Stimulated activated CD8-positive, alpha-beta memory T cell treated with anti-CD3 and anti-CD28 coated beads, Interleukin-4, amount 100 ng/mL, for 1 hour (primary cell): ENCODE results near the gene ESYT2.
"Not testable (repeated sequence)": the region's sequence is repeated elsewhere in the genome, so short reads cannot be mapped to it uniquely, and the experiment has no call there.

Source experiments
- DNase-seq, 2 donors: peaks; one replicate each; pipeline ENCODE4 v3.0.0-alpha.2; 2020; ENCODE audit warnings: low read depth in 2 of 2, low spot score in 1 of 2

Gene ESYT2

DNA sequence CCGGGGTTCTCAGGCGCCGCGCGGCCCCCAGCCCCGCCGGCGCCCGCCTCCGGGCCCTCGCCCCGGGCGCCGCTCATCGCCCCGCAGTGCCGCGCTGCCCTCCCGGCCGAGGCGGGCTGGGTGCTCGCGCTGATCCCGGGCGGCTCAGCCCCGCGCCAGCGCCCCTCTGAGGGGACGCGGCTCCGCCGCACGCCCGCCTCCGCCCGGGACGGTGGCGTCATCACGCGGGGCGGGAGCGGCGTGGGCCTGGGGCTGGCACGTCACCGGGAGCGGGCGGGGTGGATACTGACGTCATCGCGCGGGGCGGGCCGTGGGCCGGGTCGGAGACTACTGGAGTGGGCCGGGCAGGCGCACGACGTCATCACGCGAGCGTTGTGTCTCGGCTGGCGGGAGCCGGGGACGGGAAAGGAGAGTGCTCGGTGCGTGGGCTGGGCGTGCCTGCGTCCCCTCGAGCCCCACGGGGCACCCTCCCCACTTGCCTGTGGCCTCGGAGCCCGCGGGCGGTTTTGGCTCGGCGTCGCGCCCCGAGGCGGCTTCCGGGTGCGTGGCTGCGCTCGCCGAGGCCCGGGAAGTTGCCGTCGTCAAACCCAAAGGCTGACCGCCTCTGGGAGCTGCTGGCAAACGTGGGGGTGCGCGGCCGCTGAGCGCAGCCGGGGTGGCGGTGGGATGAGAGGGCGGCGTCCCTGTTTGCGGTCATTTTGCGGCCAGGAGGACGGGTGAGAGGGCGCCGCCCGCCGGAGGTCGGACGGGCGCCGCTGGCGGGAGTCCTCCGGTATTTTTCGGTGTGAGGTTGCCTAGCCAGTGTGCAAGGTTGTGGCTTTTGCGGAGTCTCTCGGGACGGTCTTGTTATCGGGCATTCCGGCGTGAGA lies at the start of gene ESYT2:
Gene ESYT2 (minus strand): TSS at position 168 of the 869 bp plus-strand sequence. CDS start 91 bp downstream, at position 77.
- DNase-seq: peak; percentile 99

DNA sequence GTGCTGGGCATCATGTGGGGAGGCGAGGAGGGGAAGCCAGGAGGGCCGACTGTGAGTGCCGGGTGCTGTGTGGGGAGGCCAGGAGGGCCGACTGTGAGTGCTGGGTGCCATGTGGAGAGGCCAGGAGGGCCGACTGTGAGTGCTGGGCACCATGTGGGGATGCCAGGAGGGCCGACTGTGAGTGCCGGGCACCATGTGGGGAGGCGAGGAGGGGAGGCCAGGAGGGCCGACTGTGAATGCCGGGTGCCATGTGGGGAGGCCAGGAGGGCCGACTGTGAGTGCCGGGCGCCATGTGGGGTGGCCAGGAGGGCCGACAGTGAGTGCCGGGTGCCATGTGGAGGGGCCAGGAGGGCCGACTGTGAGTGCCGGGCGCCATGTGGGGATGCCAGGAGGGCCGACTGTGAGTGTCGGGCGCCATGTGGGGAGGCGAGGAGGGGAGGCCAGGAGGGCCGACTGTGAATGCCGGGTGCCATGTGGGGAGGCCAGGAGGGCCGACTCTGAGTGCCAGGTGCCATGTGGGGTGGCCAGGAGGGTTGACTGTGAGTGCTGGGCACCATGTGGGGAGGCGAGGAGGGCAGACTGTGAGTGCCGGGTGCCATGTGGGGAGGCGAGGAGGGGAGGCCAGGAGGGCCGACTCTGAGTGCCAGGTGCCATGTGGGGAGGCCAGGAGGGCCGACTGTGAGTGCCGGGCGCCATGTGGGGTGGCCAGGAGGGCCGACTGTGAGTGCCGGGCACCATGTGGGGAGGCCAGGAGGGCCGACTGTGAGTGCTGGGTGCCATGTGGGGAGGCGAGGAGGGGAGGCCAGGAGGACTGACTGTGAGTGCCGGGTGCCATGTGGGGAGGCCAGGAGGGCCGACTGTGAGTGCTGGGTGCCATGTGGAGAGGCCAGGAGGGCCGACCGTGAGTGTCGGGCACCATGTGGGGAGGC lies 49.1 kb upstream of the ESYT2 start:
- DNase-seq: not testable (repeated sequence)

DNA sequence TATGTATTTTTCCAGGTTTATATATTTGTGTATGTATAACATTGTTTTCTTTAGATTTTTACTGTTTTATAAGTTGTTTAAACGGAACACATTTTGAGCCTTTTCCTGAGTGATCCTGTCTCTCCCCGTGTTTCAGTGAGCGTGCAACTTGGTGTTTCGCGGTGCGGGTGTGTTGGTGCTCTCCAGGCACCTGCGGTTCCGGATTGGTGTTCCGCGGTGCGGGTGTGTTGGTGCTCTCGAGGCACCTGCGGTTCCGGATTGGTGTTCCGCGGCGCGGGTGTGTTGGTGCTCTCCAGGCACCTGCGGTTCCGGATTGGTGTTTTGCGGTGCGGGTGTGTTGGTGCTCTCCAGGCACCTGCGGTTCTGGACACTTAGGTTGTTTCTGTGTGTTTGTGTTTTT lies 47.7 kb upstream of the ESYT2 start:
- no peak for DNase-seq

- DNase-seq: no peak
Measured at GRCh38 chr7:158869876-158870275, 40.6 kb upstream of the ESYT2 start.

- DNase-seq: no peak
Measured at GRCh38 chr7:158868764-158869410, 39.6 kb upstream of the ESYT2 start.

DNA sequence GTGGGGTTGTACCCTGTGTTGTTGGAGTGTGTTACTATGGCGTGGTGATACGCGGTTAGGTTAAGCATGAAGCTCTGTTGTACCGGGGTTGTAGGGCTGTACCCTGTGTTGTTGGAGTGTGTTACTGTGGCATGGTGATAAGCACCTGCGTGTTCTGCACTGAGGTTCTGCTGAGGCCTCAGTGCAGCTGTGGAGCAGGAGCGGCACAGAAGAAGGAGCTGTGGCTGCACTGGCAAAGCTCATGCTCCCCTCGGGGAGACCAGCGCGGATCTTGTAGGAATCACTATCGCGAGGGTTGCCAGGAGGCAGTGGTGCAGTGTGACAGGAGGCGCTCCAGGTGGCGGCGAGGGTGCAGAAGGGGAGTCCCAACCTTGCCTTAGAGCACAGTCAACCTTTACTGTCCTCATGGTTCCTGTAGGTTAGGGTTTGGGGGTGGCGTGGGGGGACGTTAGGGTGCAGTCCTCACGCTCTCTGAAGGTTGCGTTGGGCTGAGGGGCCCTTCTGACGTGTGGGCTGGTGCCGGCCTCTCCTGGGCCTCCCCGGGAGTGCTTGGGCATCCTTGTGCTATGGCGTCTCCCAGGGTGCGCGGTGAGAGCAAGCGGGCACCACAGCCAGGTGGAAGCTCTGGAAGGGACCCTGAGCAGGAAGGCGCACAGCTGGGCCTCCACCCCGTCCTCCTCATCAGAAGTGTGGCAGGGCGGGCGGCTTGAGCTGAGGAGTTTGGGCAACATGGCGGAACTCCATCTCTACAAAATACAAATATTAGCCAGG lies 38.1 kb upstream of the ESYT2 start:
- DNase-seq: no peak

DNA sequence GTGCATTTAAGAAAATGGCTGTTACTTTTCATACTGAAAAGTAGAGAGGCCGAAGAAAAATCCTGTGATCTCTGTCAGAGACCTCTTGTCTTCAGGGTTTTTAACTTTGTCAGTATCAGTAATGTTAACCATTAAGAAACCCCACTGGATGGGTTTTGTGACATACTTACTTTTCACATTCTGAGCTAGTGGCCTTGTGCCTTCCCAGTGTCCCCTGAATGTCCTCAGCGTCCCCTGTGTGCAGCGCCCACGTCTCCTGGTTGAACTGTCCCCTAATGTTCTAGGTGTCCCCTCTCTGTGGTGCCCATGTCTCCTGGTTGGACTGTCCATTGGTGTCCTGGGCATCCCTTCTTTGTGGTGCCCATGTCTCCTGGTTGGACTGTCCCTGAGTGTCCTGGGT lies 36.7 kb upstream of the ESYT2 start:
- no peak for DNase-seq

DNA sequence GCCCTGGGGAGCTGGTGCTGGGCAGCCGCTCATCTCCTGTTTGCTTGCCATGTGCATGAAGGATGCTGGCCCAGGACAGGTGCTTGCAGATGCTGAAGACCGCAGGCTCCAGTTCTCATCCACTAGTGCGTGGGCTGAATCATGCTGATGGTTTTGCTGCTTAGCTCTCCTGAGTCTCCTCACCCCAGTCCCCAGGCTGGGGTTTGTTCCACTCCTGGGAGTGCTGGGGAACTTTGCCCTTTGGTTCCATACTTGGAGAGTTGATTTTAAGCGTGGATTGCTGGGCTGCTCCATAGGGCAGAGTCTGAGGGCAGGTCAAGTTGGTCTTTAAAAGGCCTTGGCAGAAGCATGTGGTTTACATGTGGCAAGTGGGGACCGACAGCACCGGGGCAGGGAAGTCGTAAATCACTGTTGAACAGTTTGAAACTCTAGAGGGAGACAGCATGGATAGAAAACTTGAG lies 36.2 kb upstream of the ESYT2 start:
- DNase-seq: no peak

DNA sequence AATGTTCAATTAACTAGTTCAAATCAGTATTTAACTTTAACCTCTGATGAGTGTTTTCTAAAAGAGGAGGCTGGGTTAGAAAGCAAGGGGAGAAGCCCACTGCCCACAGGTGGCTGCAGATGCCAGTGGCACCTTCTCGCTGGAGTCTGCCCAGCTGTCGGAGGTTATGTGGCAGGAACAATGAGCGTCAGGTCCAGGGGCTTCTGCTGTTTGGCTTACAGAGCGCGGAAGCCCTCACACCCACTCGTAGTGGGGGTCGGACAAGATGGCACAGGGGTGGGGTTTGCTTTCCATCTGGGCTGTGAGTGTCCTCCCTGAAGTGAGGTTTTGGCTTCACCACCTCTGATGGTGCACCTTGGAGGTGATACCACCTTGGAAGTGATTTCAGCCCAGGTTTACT lies 35.5 kb upstream of the ESYT2 start:
- no peak for DNase-seq

- no peak for DNase-seq
Measured at GRCh38 chr7:158864507-158864820, 35.2 kb upstream of the ESYT2 start.

DNA sequence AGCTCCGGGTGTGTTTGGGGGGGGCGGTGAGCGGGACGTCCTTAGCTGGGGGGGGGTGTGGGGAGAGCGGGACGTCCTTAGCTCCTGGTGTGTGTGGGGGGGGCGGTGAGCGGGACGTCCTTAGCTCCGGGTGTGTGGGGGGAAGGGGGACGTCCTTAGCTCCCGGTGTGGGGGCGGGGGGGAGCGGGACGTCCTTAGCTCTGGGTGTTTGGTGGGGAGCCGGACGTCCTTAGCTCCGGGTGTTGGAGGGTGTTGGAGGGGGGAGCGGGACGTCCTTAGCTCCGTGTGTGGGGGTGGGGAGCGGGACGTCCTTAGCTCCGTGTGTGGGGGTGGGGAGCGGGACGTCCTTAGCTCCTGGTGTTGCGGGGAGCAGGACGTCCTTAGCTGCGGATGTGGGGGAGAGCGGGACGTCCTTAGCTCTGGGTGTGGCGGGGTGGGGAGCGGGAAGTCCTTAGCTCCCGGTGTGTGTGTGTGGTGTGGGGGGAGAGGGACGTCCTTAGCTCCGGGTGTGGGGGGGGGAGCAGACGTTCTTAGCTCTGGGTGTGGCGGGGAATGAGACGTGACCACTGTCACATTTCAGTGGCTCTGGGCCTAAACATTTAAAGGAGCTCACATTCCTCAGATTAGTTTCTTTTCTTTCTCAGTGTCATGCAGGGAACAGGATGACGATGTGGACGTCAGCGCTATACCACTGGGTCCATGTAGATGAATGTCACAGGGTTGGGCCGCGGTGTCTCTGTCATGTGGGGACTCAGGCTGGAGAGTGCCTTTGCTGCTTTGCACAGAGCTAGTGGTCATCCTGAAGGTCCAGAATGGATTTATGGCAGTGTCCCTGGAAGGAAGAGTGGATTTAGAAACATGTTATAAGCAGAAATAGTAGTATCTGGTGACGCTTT lies 34.5 kb upstream of the ESYT2 start:
- DNase-seq: no peak

- not testable (repeated sequence) for DNase-seq
Measured at GRCh38 chr7:158862985-158863610, 33.8 kb upstream of the ESYT2 start.

DNA sequence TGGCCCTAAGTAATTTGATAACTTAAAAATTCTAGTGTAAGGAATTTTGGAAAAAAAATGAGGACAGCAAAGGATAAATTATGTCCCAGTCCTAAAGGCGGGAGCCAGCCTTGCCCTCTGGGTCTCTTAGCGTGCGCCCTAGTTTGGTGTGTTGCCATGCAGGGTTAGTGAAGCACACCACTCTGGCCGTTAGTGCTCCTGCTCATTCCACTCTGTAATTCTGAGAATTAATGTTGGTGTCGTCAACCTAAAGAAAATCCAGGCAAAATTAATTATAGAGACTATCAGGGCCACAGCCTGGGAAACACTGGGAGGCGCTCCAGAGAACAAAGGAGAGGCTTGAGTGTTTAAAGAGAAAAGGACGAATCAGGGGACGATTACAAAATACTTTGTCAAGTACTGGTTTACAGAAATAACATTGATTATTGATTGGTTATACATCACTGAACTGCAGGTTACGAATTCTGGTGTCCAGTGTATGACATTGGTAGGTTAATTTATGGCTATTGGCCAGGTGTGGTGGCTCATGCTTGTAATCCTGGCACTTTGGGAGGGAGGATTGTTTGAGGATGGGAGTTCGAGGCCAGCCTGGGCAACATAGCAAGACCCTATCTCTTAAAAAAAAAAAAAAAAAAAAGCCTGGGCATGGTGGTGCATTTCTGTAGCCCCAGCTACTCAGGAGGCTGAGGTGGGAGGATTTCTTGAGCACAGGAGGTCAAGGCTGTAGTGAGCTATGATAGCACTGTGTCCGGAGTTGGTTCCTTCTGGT lies 32.8 kb upstream of the ESYT2 start:
- no peak for DNase-seq

DNA sequence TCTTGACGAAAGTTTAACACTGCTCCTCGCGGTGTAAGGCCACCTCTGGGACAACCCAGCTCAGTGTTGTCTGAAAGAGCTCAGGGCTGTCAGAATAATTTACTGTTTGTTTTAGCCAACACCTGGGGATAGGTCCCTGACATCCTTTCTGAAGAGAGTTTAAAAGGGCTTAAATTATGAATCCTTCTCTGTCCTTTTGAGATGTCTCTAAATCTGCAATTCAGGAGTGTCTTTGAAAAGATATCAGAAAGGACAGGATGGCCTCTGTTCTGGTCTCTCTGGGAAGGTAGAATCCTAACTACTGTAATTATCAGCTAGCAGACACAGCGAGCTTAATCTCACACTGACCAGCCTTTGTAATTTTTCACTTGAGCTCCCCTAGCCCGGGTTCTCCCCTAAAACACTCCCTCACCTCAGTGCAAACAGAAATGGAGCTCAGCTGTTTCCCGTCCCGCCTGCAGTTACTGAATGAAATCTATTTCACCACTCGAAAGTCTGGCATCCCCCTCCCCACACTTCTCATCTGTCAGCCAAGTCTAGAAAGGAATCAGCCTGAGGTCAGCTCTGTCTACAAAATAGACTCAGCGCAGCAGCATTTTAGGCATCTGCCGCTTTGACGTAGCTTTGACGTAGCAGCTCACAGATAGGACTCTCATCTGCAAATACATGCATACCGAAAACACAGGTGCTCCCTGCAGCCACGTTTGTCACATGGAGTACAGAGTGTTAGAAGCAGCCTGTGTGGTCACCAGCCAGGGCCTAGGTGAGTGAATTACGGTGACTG lies 31.9 kb upstream of the ESYT2 start:
- DNase-seq: no peak

DNA sequence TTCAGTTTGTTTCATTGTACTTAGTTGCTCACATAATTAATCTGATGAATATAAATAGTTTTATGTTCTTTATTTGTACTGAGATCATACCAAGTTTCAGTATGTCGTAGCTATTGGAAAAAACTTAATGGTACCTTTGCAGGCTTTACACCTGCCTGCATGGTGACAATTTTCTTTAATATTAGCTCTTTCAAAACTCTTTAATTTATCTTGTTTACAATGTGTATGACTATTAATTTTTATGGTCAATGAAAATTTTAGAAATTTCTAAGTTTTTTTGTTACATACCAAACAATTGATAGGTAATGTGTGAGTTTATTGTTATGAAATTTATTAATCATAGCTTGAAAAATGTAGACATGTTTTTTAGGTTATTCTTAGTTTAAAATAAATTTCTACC lies 31.1 kb upstream of the ESYT2 start:
- DNase-seq: no peak

DNA sequence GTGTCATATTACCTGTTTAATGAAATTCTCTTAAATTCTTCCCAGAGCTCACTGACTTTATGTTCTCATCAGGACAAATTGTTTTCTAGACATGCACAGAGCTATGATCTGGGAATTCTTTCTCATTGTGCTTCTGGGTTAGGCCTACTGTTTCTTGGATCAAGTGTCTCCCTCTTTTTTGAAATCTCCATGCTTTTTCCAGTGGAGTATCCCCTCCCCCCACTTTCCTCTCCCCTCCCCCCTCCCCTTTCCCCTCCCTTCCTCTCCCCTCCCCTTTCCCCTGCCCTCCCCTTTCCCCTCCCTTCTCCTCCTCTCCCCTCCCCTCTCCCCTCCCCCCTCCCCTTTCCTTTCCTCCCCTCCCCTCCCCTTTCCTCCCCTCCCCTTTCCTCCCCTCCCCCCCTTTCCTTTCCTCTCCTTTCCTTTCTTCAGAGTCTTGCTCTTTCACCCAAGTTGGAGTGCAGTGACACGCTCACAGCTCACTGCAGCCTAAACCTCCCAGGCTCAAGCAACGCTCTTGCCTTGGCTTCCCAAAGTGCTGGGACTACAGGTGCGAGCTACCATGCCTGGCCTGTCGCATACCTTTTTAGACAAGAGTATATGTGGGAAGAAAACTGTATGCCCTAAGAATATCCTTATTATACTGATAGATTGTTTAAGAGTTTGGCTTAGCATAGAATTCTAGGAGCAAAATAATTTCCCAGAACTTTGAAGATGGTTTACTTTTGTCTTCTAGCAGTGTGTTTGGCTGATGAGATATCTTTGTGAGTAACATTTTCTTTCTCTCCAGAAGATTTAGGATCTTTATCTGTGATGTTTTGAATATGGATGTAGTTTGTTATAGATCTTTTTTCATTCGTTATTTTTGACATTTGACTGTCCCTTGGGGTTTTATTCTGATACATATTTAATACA lies 29.5 kb upstream of the ESYT2 start:
- DNase-seq: no peak
